K562 (cell line): Measurements from ENCODE around the gene ZKSCAN3. TPM values are rescaled to one million over a fixed set of nuclear protein-coding genes. Genes with fewer than 3 reads are reported as not detected.

Experiments used
- ATAC-seq: fragments of 200-7000 bp; cut with Tn5 transposase; 3 replicates; pipeline ENCODE4 v1.9.1; 2020; ENCODE audit warnings: moderate library complexity
- BruUV-seq: library from RNA; stranded (reverse); fragments of 400-500 nt; replicated peaks from 2 replicates; lab custom pipeline; 2021; lab: Mats Ljungman, UMichigan
- CTCF ChIA-PET: fragments of 300-600 bp; formaldehyde crosslinking; extraction: SDS; loops from one replicate; lab custom pipeline; 2021; ENCODE audit warnings: low intra/inter-chr PET ratio; lab: Yijun Ruan, JAX
- POLR2A ChIA-PET: fragments of 300-600, 350-650 bp; sonication (Branson Sonifier 250); formaldehyde crosslinking; extraction: SDS; loops from one replicate; lab custom pipeline; 2021; ENCODE audit warnings: antibody characterized with exemption, inconsistent platforms; lab: Yijun Ruan, JAX
- DNase-seq, 4 experiments: peaks; one replicate each; pipeline versions ENCODE4 v3.0.0 to v3.0.0-alpha.2; 2011 to 2018; ENCODE audit warnings: low spot score in 3 of 4, mixed read lengths in 3 of 4; ENCODE audit errors: extremely low read depth in 1 of 4
- FAIRE-seq: peaks from 2 replicates; lab custom pipeline; 2011; peaks lifted over from hg19 to GRCh38; lab: Jason Lieb, UNC
- H2AFZ ChIP-seq: 2 replicates; pipeline ENCODE4 v1.6.0; 2011; ENCODE audit warnings: low read depth, low read length, control low read depth, inconsistent platforms
- H3K27ac ChIP-seq: fragments of 200-600 bp; 3 replicates; pipeline ENCODE4 v1.8.0; 2011; ENCODE audit warnings: low read depth, mild to moderate bottlenecking, control low read depth, inconsistent platforms, low read length, moderate library complexity, mixed read lengths; ENCODE audit errors: extremely low read depth
- H3K27me3 ChIP-seq, 2 experiments: fragments of 300-600 bp in 1 of 2; 2 replicates in 1 of 2; 3 replicates in 1 of 2; pipeline versions ENCODE4 v1.6.0 to v1.8.0; 2011; ENCODE audit warnings: inconsistent platforms in 2 of 2, low read length in 2 of 2, mild to moderate bottlenecking in 1 of 2, mixed read lengths in 1 of 2, moderate library complexity in 1 of 2; ENCODE audit not compliant: control insufficient read depth in 2 of 2, insufficient read depth in 2 of 2
- H3K36me3 ChIP-seq: fragments of 300-600 bp; 3 replicates; pipeline ENCODE4 v1.8.0; 2011; ENCODE audit warnings: mild to moderate bottlenecking, low read length, inconsistent platforms; ENCODE audit not compliant: control insufficient read depth, insufficient read depth
- H3K4me1 ChIP-seq, 2 experiments: fragments of 200-600 bp in 1 of 2; replicated peaks in 1 of 2; 2 replicates in 1 of 2; 3 replicates in 1 of 2; pipeline versions ENCODE4 v1.5.1 to v1.8.0; 2011; ENCODE audit warnings: inconsistent platforms in 2 of 2, low read length in 2 of 2, mild to moderate bottlenecking in 1 of 2, mixed read lengths in 1 of 2, moderate library complexity in 1 of 2; ENCODE audit not compliant: control insufficient read depth in 2 of 2, insufficient read depth in 2 of 2
- H3K4me2 ChIP-seq: 2 replicates; pipeline ENCODE4 v1.6.1; 2011; ENCODE audit warnings: low read length, control low read depth, inconsistent platforms, mixed read lengths; ENCODE audit not compliant: insufficient read depth
- H3K4me3 ChIP-seq: fragments of 200-600 bp; sonication (generic), shearing (Covaris generic); 2 replicates; pipeline ENCODE4 v1.5.1; 2016; ENCODE audit warnings: control low read depth, inconsistent platforms
- H3K79me2 ChIP-seq: fragments of 200-600 bp; 3 replicates; pipeline ENCODE4 v1.8.0; 2011; ENCODE audit warnings: low read length, inconsistent platforms; ENCODE audit not compliant: control insufficient read depth, insufficient read depth
- H3K9ac ChIP-seq, 2 experiments: 2 replicates each; pipeline versions ENCODE4 v1.6.0 to v1.6.1; 2011; ENCODE audit warnings: low read depth in 2 of 2, low read length in 2 of 2, control low read depth in 1 of 2, inconsistent platforms in 1 of 2, mild to moderate bottlenecking in 1 of 2, mixed read lengths in 1 of 2; ENCODE audit not compliant: insufficient read depth in 1 of 2
- H3K9me1 ChIP-seq: one replicate; pipeline ENCODE4 v1.6.0; 2011; ENCODE audit warnings: inconsistent platforms, mild to moderate bottlenecking, low read length, moderate library complexity; ENCODE audit not compliant: control insufficient read depth, insufficient read depth
- H3K9me3 ChIP-seq: replicated peaks from 2 replicates; pipeline ENCODE4 v1.5.1; 2011; ENCODE audit warnings: low read depth, low read length, inconsistent platforms; ENCODE audit not compliant: control insufficient read depth, insufficient read depth
- H4K20me1 ChIP-seq: replicated peaks from 2 replicates; pipeline ENCODE4 v1.6.1; 2011; ENCODE audit warnings: low read length, inconsistent platforms, mixed read lengths; ENCODE audit not compliant: control insufficient read depth, insufficient read depth
- GABPB1 ChIP-seq: sonication (generic); formaldehyde crosslinking; IDR thresholded peaks from 2 replicates; pipeline ENCODE4 v1.8.0; 2022; ENCODE audit warnings: mild to moderate bottlenecking, missing genetic modification reagents
- HDAC2 ChIP-seq: fragments of 450-650 bp; IDR thresholded peaks from 2 replicates; pipeline ENCODE4 v1.6.1; 2016; ENCODE audit warnings: mild to moderate bottlenecking
- MBD2 ChIP-seq: sonication (generic); IDR thresholded peaks from 2 replicates; pipeline ENCODE4 v1.6.1; 2016; ENCODE audit warnings: low read depth, borderline replicate concordance
- NR1H2 ChIP-seq: sonication (generic); formaldehyde crosslinking; IDR thresholded peaks from 2 replicates; pipeline ENCODE4 v1.4.0; 2020; ENCODE audit warnings: mild to moderate bottlenecking, missing genetic modification reagents
- RHOXF2B ChIP-seq: fragments of 250-450 bp; sonication (Bioruptor Pico); conservative IDR thresholded peaks from 2 replicates; pipeline ENCODE4 v1.5.1; 2021
- XRCC4 ChIP-seq: IDR thresholded peaks from one replicate; pipeline ENCODE4 v1.6.1; 2011; ENCODE audit not compliant: insufficient read depth, insufficient read length; ENCODE audit errors: extremely low read depth
- ZFP30 ChIP-seq: fragments of 250-450 bp; sonication (Bioruptor Pico); IDR thresholded peaks from 2 replicates; pipeline ENCODE4 v1.8.0; 2022; ENCODE audit warnings: moderate library complexity, mild to moderate bottlenecking, inconsistent platforms, borderline replicate concordance
- ZNF239 ChIP-seq: fragments of 250-450 bp; sonication (Bioruptor Pico); IDR thresholded peaks from 2 replicates; pipeline ENCODE4 v1.4.0; 2020; ENCODE audit warnings: mild to moderate bottlenecking
- ZNF695 ChIP-seq: fragments of 450-650 bp; formaldehyde crosslinking; IDR thresholded peaks from 2 replicates; pipeline ENCODE4 v1.4.0; 2020; ENCODE audit warnings: mild to moderate bottlenecking, moderate library complexity
- ZNF76 ChIP-seq: fragments of 250-450 bp; sonication (Bioruptor Pico); IDR thresholded peaks from 2 replicates; pipeline ENCODE4 v1.4.0; 2020; ENCODE audit warnings: mild to moderate bottlenecking, moderate library complexity, borderline replicate concordance
- WGBS: fragments of 100-300 bp; shearing (Covaris generic); methylation state at CpG from one replicate; pipeline ENCODE4 v1.1.6; 2016; ENCODE audit warnings: low coverage, mixed read lengths; ENCODE audit not compliant: insufficient coverage; ENCODE audit errors: missing lambda C conversion rate; 5-methylcytosine and 5-hydroxymethylcytosine counted together
- in situ Hi-C: fragments of 300-500 bp; cut with MboI; formaldehyde crosslinking; loops from 4 replicates; pipeline ENCODE4 v1.15.0; 2018; ENCODE audit warnings: inconsistent platforms, mixed read lengths
- intact Hi-C: fragments of 100-400 bp; cut with micrococcal nuclease; formaldehyde crosslinking; loops from 2 replicates; pipeline ENCODE4 v1.14.2; 2022
- polyA plus RNA-seq, 8 experiments: library from polyadenylated mRNA; depleted of rRNA in 4 of 8; stranded (reverse) in 5 of 8; unstranded in 3 of 8; fragments of >200 nt; fragmentation: Nextera tagmentation in 2 of 8; fragmentation: Illumina TruSeq in 1 of 8; extraction: Ambion mirVana in 2 of 8; extraction: Trizol in 1 of 8; gene quantifications; 2 replicates each; pipeline versions ENCODE4 v1.2.1 to v1.2.3, GENCODE V29; 2011 to 2014; ENCODE audit warnings: inconsistent platforms in 1 of 8, missing spikeins in 1 of 8
- total RNA-seq, 7 experiments: library from RNA; depleted of rRNA in 6 of 7; stranded (reverse); fragments of >200 nt in 6 of 7; fragmentation: Illumina TruSeq in 2 of 7; extraction: Trizol in 2 of 7; gene quantifications; 2 replicates each; pipeline versions ENCODE4 v1.2.1 to v1.2.3, GENCODE V29; 2011 to 2021; ENCODE audit warnings: low replicate concordance in 1 of 7
- TF ChIP-seq, protein P1 (sequence below): sonication (generic); formaldehyde crosslinking; IDR thresholded peaks from 2 replicates; pipeline ENCODE4 v1.8.0; 2022; ENCODE audit warnings: missing genetic modification reagents, mild to moderate bottlenecking, borderline replicate concordance
- TF ChIP-seq, protein P2 (sequence below): sonication (generic); formaldehyde crosslinking; IDR thresholded peaks from 2 replicates; pipeline ENCODE4 v1.5.0; 2020; ENCODE audit warnings: missing genetic modification reagents
- TF ChIP-seq, protein P3 (sequence below): IDR thresholded peaks from 3 replicates; pipeline ENCODE4 v1.6.1; 2011; ENCODE audit warnings: borderline replicate concordance, mild to moderate bottlenecking; ENCODE audit not compliant: insufficient read length, insufficient read depth
- TF ChIP-seq, protein P4 (sequence below): fragments of 250-450 bp; sonication (Bioruptor Pico); IDR thresholded peaks from 2 replicates; pipeline ENCODE4 v1.4.0; 2020; ENCODE audit warnings: mild to moderate bottlenecking, moderate library complexity

The ZKSCAN3 gene
- total and polyA plus RNA-seq, 9 of the 15 experiments (the other 6 are each of a cell fraction or from before 2014, with no cell fraction given) = 3.0 to 12.4 (median 10.2) TPM

GRCh38 chr6:28354688-28355554, 5.2 kb downstream of the ZKSCAN3 start:
- Histone ChIP-seq H3K36me3 (peaks cover 16% of the 10 kb centered on the region), H3K4me2 (peak overlapping the region; percentile 95), H3K4me1 (peaks cover 44 to 49% of the 10 kb centered on the region in 2 experiments), H3K27ac (peak overlapping the region; percentile 76), H4K20me1 (no peaks in the 10 kb centered on the region), H3K79me2 (peaks cover 79% of the 10 kb centered on the region), H3K27me3 (no peaks in the 10 kb centered on the region; a peak in 1 of 5 replicates), H3K9ac (peak overlapping the region; percentile 68 to 79; a peak in 3 of 4 replicates), H3K4me3 (no peak overlapping the region), H2AFZ (no peak overlapping the region; the same call in 1 of the 2 replicates), H3K9me3 (no peaks in the 10 kb centered on the region; the same call in 1 of the 2 replicates), H3K9me1 (no peaks in the 10 kb centered on the region)
- FAIRE-seq (peak; percentile 6), ATAC-seq (no peak), DNase-seq (peak in 1 of 4 experiments; percentile 36)
- intact Hi-C loops (loop anchor here (1.0 to 10.0 kb wide), 7 partner anchors 19 to 520 kb away; partner anchors contain the start of genes ZSCAN26 and ZSCAN31), in situ Hi-C loops (loop anchor here (5.0 kb wide), 1 partner anchor 218 kb away; no protein-coding TSS in a partner anchor)
- no TSS peak for BruUV-seq
- 81% methylated on average over 10 of the region's 10 CpGs for WGBS
- ChIA-PET POLR2A (interaction anchor here (0.6 to 5.3 kb wide), 18 partner anchors 8 to 1208 kb away, joined by 3 to 80 read pairs (median 5); partner anchors contain the start of genes ZKSCAN8, ZSCAN26 and ZSCAN31), CTCF (interaction anchor here (0.9 to 1.7 kb wide), 5 partner anchors 187 to 1193 kb away, joined by 3 to 12 read pairs (median 3); no protein-coding TSS in a partner anchor)
- TF ChIP-seq RHOXF2B (0 out of 2 replicates have a peak, but pooled peaks have one; percentile 46), NR1H2 (CRISPR knock-in tag) (0 out of 2 replicates have a peak, but pooled peaks have one; percentile 65), HDAC2 (no peak), ZFP30 (CRISPR knock-in tag) (no peak), ZNF76 (no peak), ZNF239 (no peak), MBD2 (no peak), ZNF695 (no peak), GABPB1 (CRISPR knock-in tag) (0 out of 2 replicates have a peak, but pooled peaks have one; percentile 0), XRCC4 (no peak)
- TF ChIP-seq, protein P1, sequence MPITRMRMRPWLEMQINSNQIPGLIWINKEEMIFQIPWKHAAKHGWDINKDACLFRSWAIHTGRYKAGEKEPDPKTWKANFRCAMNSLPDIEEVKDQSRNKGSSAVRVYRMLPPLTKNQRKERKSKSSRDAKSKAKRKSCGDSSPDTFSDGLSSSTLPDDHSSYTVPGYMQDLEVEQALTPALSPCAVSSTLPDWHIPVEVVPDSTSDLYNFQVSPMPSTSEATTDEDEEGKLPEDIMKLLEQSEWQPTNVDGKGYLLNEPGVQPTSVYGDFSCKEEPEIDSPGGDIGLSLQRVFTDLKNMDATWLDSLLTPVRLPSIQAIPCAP (CRISPR knock-in tag) = no peak
- TF ChIP-seq, protein P2, sequence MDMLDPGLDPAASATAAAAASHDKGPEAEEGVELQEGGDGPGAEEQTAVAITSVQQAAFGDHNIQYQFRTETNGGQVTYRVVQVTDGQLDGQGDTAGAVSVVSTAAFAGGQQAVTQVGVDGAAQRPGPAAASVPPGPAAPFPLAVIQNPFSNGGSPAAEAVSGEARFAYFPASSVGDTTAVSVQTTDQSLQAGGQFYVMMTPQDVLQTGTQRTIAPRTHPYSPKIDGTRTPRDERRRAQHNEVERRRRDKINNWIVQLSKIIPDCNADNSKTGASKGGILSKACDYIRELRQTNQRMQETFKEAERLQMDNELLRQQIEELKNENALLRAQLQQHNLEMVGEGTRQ (CRISPR knock-in tag) = no peak
- TF ChIP-seq, protein P3, sequence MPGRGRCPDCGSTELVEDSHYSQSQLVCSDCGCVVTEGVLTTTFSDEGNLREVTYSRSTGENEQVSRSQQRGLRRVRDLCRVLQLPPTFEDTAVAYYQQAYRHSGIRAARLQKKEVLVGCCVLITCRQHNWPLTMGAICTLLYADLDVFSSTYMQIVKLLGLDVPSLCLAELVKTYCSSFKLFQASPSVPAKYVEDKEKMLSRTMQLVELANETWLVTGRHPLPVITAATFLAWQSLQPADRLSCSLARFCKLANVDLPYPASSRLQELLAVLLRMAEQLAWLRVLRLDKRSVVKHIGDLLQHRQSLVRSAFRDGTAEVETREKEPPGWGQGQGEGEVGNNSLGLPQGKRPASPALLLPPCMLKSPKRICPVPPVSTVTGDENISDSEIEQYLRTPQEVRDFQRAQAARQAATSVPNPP = no peak
- TF ChIP-seq, protein P4, sequence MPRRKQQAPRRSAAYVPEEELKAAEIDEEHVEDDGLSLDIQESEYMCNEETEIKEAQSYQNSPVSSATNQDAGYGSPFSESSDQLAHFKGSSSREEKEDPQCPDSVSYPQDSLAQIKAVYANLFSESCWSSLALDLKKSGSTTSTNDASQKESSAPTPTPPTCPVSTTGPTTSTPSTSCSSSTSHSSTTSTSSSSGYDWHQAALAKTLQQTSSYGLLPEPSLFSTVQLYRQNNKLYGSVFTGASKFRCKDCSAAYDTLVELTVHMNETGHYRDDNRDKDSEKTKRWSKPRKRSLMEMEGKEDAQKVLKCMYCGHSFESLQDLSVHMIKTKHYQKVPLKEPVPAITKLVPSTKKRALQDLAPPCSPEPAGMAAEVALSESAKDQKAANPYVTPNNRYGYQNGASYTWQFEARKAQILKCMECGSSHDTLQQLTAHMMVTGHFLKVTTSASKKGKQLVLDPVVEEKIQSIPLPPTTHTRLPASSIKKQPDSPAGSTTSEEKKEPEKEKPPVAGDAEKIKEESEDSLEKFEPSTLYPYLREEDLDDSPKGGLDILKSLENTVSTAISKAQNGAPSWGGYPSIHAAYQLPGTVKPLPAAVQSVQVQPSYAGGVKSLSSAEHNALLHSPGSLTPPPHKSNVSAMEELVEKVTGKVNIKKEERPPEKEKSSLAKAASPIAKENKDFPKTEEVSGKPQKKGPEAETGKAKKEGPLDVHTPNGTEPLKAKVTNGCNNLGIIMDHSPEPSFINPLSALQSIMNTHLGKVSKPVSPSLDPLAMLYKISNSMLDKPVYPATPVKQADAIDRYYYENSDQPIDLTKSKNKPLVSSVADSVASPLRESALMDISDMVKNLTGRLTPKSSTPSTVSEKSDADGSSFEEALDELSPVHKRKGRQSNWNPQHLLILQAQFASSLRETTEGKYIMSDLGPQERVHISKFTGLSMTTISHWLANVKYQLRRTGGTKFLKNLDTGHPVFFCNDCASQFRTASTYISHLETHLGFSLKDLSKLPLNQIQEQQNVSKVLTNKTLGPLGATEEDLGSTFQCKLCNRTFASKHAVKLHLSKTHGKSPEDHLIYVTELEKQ (CRISPR knock-in tag) = no peak
